GM19438 (cell line): ENCODE measurements around the gene SLC46A1.
"Not testable (repeated sequence)": the region's sequence is repeated elsewhere in the genome, so short reads cannot be mapped to it uniquely, and the experiment has no call there.

Source experiments
- ATAC-seq: cut with Tn5 transposase; IDR thresholded peaks from one replicate; pipeline ENCODE4 v1.9.1; 2021; ENCODE audit warnings: low read depth; ENCODE audit not compliant: unreplicated experiment

Gene SLC46A1

DNA sequence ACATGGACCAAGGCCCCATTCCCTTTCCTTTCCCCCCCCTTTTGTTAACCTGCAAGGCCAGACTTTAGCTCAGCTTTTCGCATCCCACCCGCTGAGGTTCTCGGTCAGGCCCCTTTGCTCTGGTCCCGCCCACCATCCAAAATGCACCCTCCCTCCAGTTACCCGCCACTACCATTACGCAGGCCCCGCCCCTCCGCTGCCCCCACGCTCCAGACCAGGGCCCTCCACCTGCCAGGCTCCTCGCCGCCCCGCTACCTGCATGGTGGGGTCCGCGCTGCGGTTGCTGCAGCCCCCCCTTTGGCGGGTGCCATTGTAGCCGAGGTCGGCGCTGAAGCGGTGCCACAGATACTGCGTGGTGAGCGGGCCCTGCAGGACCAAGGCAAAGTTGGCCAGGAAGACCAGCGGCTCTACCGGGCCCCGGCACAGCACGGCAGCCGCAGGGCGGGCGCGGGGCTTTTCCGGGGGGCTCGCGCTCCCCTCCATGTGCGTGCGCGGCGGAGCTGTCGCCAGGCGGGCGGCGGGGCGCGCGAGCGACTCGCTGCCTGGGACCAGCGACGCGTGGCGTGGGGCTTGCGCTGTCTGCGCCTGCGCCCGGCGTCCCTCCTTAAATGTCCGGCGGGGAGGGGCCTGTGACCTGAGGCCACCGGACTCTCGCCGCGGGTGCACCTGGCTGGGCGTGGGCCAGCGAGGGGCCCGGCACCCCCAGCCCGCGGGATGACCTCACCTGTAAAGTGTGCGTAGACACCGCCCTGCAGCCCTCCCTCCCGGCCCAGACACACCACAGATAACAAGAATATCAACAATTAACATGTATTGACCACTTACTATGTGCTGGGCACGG, at the start of gene SLC46A1:
Gene SLC46A1 (minus strand): TSS at position 581 of the 841 bp plus-strand sequence. CDS start 98 bp downstream, at position 483.
- ATAC-seq = no peak

DNA sequence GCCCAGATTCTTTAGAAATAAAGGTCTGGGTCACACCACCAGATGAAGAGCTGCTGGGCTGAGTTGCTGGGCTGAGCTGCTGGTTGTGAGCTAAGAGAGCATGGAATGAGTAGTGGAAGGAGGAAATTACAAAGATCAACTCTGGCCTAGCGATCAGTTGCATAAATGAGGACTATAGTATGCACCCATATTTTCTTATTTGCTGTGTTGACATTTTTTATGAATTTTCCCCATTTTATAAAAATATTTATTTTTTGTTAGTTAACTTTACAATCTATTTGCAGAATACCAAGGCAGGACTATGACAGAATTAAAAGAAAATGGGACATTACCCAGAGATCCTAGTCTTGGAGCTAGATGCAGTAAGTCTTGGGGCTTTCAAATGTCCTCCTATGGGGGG, 43.8 kb upstream of the SLC46A1 start:
- ATAC-seq = no peak

DNA sequence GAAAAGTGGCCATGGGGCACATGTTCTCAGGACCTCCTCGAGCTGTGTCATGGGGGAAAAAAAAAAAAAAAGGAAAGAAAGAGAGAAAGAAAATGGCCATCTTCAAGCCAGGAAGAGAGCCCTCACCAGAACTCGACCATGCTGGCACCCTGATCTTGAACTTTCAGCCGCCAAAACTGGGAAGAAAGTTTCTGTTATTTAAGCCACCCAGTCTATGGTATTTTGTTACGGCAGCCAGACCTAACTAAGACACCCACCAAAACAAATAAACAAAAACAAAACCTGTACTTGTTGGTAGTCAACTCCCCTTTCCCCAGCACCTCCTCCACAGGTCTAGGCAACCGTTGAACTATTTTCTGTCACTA, 41.4 kb upstream of the SLC46A1 start:
- ATAC-seq = no peak

DNA sequence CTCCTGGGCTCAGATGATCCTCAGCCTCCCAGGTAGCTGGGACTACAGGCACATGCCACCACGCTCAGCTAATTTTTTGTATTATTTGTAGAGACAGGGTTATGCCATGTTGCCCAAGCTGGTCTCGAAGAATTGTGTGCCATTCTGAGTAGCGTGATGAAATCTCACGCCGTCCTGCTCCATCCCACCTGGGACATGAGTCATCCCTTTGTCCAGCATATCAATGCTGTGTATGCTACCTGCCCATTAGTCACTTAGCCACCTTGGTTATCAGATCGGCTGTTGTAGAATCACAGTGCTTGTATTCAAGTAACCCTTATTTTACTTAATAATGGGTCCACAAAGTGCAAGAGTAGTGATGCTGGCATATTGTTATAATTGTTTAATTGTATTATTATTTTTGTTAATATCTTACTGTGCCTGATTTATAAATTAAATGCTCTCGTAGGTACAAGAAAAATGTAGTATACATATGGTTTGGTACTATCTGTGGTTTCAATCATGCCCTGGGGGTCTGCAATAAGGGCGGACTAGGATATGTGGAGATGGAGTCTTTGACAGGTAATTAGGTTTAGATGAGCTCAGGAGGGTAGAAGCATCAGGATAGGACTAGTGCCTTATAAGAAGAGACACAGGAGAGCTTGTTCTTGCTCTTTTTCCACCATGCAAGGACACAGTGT, 40.8 kb upstream of the SLC46A1 start:
- no peak for ATAC-seq

DNA sequence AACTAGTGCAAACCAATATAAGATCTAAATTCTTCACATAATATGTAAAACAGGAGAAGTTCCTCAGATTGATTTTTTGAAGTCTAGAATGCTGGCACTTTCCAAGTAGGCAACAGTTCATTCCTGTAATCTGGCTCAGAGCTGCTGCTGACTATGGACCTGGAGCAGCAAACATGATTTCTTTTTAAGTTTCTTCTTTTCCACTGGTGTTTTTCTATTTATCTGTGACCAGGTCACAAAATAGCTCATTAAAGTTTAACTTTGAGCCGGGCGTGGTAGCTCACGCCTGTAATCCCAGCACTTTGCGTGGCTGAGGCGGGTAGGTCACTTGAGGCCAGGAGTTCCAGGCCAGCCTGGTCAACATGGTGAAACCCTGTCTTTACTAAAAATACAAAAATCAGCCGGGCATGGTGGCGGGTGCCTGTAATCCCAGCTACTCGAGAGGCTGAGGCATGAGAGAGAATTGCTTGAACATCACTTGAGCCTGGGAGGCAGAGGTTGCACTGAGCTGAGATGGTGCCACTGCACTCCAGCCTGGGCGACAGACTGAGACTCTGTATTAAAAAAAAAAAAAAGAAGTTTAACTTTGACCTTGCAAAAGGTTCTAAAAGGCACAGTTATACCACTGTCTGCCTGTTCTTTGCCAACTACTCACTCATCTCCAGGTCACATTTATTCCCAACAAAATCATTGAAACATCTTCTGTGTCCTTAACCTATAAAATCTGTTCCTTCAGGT, 38.1 kb upstream of the SLC46A1 start:
- no peak for ATAC-seq

DNA sequence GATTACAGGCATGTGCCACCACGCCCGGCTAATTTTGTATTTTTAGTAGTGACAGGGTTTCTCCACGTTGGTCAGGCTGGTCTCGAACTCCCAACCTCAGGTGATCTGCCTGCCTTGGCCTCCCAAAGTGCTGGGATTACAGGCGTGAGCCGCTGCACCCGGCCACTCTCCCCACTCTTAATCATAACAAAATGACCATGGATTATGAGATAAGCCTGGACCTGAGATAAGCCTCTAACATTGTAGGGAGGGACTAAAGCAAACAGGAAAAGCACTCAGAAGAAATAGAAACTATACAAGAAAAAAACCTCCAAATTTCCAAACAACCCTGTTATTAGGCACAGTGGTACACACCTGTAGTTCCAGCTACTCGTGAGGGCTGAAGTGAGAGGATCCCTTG, 28.3 kb upstream of the SLC46A1 start:
- ATAC-seq = not testable (repeated sequence)

DNA sequence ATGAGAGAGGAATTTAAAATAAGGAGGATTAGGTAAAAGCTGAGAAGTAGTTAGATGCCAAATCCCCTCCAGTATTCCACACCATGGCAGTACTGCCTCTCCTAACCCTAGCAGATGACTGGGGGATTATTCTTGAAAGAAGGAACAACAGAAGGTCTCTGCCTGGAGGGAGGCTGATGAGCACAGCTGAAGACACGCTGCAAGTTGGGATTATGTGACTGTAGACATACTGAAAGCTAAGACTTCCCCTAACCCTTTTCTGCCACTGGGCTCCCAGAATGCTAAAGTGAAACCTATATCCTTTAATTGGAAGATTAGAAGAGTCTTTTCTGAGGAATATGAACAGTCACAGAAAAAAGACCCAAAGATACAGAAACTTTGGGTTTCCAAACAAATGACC, 27.7 kb upstream of the SLC46A1 start:
- ATAC-seq = no peak

DNA sequence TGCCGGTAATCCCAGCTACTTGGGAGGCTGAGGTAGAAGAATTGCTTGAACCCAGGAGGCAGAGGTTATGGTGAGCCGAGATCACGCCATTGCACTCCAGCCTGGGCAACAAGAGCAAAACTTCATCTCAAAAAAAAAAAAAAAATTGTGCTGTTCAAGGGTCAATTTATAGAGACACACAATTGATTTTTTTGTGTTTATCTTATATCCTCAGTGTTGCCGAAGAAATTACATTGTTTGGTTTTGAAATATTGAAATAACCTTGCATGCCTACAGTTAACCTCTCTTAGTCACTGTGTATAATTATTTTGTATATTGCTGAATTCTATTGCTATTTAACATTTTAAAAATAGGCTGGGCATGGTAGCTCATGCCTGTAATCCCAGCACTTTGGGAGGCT, 22.0 kb upstream of the SLC46A1 start:
- ATAC-seq = not testable (repeated sequence)

DNA sequence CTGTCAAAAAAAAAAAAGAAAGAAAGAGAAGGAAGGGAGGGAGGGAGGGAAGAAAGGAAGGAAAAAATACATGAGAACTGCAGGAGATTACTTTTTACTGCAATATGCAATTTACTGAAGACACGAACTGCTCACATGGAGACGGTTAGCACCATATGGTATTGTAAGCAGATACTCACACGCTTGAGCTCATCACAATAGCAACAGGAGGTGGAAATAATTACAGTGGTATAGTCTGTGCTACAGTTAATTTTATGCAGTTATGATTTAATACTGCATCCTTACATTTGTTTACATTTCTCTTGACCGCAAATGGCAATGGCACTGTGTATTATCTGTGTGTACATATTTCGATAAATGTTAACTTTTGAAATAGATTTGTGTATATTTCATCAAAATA, 21.4 kb upstream of the SLC46A1 start:
- no peak for ATAC-seq

DNA sequence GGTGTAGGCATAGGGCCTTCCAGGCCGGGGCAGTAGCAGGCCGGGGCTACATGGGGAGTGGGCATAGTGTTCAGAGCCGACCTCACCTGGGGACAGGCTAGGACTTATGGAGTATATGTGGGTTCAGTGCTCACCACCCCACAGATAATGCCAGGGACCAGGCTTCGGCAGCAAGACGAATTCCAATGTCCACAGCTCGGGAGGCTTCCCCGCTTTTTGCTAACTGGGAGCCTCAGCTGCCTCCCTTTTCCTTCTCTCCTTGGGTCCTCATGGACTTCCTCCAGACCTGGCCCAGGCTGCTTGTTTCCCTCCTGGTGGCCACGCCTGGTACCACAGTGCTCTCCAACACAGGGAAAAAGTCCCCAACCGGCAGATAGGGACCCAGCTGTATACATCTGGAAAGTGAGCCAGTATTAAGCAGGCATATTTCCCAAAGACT, 20.1 kb upstream of the SLC46A1 start:
- no peak for ATAC-seq

DNA sequence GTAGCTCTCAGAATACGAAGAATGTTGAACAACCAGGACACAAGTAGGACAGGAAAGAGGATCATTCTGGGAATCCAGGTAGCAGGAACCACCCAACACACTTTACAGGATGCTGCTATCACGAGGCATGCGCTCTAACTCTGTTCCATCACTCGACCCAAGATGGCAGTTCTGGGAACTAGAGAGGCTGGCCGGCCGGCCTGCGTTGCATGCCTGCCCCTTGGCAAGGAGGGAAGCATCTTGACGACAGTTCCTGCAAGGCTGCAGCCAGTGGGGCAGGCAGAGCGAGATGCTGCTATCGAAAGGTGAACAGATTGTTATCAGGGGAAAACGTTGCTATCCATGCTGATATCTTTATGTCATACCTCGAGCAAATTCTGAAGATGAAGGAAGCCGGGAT, 19.2 kb upstream of the SLC46A1 start:
- ATAC-seq = no peak

DNA sequence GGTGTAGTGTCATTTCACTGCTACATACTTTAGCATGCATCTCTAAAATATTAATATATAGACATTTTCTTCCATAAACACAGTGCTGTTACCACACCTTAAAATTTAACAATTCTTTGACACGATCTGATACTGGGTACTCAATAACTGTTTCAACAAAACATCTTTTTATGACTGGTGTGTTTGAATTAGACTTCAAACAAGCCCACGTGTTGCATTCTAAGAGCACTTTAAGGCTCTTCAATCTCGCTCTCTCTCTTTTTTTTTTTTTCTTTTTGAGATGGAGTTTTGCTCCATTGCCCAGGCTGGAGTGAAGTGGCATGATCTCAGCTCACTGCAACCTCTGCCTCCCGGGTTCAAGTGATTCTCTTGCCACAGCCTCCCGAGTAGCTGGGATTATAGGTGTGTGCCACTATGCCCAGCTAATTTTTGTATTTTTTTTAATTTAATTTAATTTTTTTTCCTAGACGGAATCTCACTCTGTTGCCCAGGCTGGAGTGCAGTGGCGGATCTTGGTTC, 15.8 kb upstream of the SLC46A1 start:
- ATAC-seq = no peak

DNA sequence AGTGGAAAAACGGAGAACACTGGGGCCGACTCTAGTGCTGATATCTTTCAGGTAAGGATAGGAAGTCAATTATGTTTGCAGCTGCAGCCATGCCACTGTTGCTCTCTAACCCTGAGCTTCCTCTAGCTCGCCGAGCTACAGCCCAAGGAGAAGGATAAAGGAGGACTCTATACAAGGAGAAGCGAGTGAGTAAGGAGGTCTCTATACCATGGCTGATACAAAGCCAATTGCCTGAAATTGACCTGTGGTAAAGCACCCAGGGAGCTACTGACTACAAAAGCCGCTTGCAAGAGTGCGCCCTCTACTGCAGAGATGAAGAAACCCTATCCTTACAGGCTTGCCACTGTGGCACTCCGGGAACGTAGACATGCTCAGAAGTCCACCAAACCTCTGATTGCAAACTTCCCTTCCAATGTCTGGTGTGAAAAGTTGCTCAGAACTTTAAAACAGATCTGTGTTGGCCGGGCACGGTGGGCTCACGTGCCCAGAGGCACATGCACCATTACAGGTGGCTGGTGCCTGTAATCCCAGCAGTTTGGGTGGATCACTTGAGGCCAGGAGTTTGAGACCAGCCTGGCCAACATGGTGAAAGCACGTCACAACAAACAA, 10.8 kb upstream of the SLC46A1 start:
- no peak for ATAC-seq

DNA sequence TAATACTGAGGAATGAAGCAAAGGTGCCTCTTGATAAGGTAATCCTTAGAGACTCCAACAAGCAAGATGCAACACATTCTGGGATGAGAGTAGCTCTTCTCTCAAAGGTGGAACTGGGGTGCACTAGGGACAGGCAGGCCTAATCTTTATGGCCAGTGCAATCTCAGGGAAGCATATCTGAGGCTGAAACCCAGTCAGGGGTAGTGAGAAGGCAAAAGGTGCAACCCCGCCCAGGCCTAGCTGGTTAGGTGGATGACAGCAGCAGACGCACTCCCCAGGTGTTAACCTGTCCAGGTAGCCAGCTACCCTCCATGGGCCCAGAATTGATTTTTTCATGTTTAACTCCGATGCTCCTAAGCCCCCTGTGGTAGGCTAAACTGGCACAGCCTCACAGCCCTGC, 9.9 kb upstream of the SLC46A1 start:
- no peak for ATAC-seq

DNA sequence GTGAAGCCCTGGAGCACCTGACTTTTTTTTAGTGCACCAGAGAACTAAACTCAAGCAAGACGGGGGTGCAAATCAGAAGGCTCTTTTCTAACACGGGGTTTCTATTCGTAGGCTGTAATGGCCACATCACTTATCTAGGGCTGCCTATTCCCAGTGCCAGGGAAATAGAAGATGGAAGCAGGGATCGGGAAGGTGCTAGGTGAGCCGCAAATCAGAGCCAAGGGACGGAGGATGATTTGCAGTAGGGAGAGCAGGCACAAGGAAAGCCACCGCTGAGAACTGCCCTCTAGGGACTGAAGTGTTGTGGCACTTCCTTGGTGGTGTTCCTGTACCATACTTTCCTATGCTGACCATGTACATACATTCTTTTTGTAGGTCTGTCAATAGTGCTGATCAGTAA, 7.8 kb upstream of the SLC46A1 start:
- ATAC-seq = no peak

DNA sequence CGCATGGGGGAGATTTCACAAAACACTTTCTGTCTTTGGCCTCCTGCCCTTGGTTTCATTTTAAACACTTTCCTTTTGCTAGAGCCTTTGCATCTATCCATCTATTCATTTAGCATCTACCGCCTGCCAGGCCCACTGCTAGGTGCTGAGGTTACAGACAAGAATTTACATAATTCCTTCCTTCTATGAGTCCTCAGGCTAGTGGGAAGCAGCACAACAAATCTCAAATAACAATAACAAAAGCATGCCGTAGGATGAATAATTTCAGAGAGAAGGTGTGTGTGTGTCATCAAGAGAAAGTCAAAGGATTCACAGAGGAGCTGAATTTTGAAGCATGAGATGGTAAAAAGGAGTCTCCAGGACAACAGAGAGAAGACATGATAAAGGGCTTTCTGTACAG, 6.1 kb upstream of the SLC46A1 start:
- no peak for ATAC-seq

DNA sequence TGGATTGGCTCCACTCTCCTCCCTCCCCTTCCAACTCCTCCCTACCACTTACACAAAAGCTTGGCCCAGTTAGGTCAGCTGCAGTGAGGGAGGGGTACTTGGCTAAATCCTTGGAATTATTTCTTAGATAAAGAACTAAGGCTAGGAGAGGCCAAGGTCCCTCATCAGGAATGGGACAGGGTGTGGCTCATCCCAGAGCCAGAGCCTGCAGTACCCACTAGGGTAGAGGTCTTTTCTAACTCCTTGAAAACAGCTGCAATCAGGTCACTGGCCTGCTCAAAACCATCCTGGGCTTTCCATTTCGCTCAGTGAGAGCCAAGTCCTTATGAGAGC, 1.9 kb upstream of the SLC46A1 start:
- no peak for ATAC-seq

DNA sequence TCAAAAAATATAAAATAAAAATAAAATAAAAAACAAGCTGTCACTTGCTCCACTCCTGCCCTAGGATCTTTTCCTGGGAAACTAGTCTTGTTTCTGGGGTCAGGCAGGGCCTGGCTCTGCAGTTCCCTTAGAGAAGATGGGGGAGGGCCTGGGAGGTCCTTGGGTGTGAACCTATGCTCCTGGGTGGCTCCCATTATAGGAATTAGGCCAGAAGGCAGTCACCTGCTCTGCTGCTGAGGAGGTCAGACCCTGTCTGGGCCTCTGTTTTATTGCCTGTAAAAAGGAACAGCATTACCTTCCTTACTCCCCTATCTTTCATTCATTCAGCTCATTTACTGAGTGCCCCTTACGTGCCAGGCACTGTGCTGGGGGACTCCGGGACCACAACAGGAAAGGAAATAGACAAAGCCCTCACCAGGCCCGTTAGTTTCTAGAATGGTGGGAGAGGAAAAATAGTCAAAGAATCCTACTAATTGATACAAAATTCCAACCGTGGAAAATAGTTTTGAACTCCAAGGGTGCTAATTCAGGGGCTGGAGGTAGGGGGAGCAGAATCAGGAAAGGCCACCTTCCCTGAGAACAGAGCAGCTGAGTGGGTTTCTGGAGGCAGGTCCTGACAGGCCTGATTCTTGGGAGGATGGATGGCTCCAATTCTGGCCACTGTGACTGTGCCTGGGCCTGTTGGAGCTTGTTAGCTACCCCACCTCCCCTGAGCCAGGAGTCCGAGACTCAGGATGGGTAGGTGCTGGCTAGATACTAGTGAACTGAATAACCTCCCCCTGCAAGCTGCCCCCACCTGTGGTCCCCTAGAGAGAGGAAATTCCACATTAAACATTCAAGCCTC, 1.3 kb upstream of the SLC46A1 start:
- no peak for ATAC-seq

DNA sequence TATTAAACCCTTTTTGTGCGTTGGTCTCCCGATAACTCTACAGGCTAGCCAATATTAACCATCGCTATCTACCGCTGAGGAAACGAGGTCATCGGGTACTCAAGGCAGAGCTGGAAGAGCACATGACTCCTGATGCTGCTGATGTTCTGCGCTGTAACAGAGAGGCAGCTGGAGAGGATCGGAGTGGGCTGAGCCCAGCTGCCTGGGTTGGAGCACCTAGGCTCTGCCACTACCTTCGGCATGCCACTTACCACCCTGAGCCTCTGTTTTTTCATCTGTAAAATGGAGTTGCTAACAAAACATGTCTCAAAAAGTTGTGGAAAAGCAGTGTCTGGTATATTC, 432 bp upstream of the SLC46A1 start:
- ATAC-seq = no peak
